Body of pancreas (tissue), 4 donors: ENCODE data around the gene KCNIP4. TPM values are rescaled to one million over a fixed set of nuclear protein-coding genes. Genes with fewer than 3 reads are reported as not detected.

Experiments
- ATAC-seq: fragments of 150-250 bp; one replicate; pipeline ENCODE4 v1.9.1; 2016
- DNase-seq, 4 donors: peaks; one replicate each; pipeline ENCODE4 v3.0.0-alpha.2; 2019
- H3K27ac ChIP-seq, 4 donors: fragments of 200-600 bp; sonication (generic); 1 replicate in 3 of 4; 2 replicates in 1 of 4; pipeline versions ENCODE4 v1.5.1 to v1.6.1; 2016 to 2019; ENCODE audit warnings: mild to moderate bottlenecking in 1 of 4, mixed read lengths in 1 of 4, moderate library complexity in 1 of 4
- H3K27me3 ChIP-seq, 2 donors: fragments of 200-600 bp; sonication (generic); one replicate each; pipeline ENCODE4 v1.6.0; 2016; ENCODE audit warnings: mild to moderate bottlenecking in 1 of 2
- H3K36me3 ChIP-seq, 2 donors: fragments of 200-600 bp; sonication (generic); replicated peaks in 1 of 2; 2 replicates each; pipeline ENCODE4 v1.5.1; 2016; ENCODE audit warnings: low read depth in 2 of 2; ENCODE audit not compliant: insufficient read depth in 1 of 2
- H3K4me1 ChIP-seq: fragments of 200-600 bp; sonication (generic); one replicate; pipeline ENCODE4 v1.6.0; 2016
- H3K4me3 ChIP-seq, 2 donors: fragments of 200-600 bp; sonication (generic); 1 replicate in 1 of 2; 2 replicates in 1 of 2; pipeline ENCODE4 v1.5.1; 2016 to 2019
- H3K9me3 ChIP-seq, 3 donors: fragments of 200-600 bp; sonication (generic); 1 replicate in 2 of 3; 2 replicates in 1 of 3; pipeline ENCODE4 v1.5.1; 2016
- POLR2A ChIP-seq, 3 donors: fragments of 450-650 bp; IDR thresholded peaks; one replicate each; pipeline ENCODE4 v1.6.1; 2016; ENCODE audit warnings: antibody characterized with exemption in 3 of 3, mild to moderate bottlenecking in 2 of 3
- WGBS, 2 donors: methylation state at CpG; one replicate each; pipeline ENCODE4 v1.1.5; 2017; 5-methylcytosine and 5-hydroxymethylcytosine counted together
- intact Hi-C: fragments of 100-400 bp; cut with DNase I; formaldehyde crosslinking; loops from one replicate; pipeline ENCODE4 v1.15.1; 2023
- total RNA-seq, 2 donors: library from RNA; depleted of rRNA; stranded (reverse); fragments of >200 nt; gene quantifications; one replicate each; pipeline ENCODE4 v1.1.0, GENCODE V29; 2016
- TF ChIP-seq, protein P1 (sequence below), 7 experiments: fragments of 450-650 bp in 4 of 7; fragments of 200-600 bp in 3 of 7; sonication (generic) in 3 of 7; IDR thresholded peaks; one replicate each; pipeline ENCODE4 v1.5.1; 2016 to 2019; ENCODE audit warnings: antibody characterized with exemption in 7 of 7

The KCNIP4 gene
- total RNA-seq, 2 donors from 2014 or later = not detected

DNA sequence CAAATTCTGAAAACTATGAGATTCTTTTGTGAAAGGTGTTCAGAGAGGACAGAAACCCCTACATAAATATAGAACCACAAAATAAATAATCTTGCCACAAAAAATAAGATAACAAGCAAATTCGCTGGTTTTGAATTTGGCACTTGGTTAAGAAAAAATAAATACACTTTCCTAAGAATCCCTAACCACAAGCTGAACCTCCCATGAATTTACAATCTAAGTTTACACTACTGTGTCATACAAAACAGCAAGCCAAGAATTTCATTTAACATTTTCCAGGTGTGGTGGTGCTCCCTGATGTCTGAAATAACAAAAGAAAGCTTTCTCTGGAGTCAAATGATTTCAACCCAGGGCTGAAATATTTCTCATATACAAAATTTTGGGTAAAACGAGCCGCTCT, 121.0 kb downstream of the KCNIP4 start:
- DNase-seq (no peak), ATAC-seq (no peak)
- H3K27ac ChIP-seq = no peak overlapping the region
- TF ChIP-seq, protein P1, sequence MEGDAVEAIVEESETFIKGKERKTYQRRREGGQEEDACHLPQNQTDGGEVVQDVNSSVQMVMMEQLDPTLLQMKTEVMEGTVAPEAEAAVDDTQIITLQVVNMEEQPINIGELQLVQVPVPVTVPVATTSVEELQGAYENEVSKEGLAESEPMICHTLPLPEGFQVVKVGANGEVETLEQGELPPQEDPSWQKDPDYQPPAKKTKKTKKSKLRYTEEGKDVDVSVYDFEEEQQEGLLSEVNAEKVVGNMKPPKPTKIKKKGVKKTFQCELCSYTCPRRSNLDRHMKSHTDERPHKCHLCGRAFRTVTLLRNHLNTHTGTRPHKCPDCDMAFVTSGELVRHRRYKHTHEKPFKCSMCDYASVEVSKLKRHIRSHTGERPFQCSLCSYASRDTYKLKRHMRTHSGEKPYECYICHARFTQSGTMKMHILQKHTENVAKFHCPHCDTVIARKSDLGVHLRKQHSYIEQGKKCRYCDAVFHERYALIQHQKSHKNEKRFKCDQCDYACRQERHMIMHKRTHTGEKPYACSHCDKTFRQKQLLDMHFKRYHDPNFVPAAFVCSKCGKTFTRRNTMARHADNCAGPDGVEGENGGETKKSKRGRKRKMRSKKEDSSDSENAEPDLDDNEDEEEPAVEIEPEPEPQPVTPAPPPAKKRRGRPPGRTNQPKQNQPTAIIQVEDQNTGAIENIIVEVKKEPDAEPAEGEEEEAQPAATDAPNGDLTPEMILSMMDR (IDR thresholded peaks at IDR 0.05) = no peak
- TF ChIP-seq POLR2A (IDR thresholded peaks at IDR 0.05) = no peak
- intact Hi-C loops = no loop called here
- no peaks in the 10 kb centered on the region for H3K4me1 ChIP-seq
- WGBS, 2 donors = 54 to 58% methylated on average over 3 of the region's 3 CpGs
- H3K36me3 ChIP-seq = no peaks in the 10 kb centered on the region
- H3K9me3 ChIP-seq = no peaks in the 10 kb centered on the region
- no peak overlapping the region for H3K4me3 ChIP-seq
- no peaks in the 10 kb centered on the region for H3K27me3 ChIP-seq

DNA sequence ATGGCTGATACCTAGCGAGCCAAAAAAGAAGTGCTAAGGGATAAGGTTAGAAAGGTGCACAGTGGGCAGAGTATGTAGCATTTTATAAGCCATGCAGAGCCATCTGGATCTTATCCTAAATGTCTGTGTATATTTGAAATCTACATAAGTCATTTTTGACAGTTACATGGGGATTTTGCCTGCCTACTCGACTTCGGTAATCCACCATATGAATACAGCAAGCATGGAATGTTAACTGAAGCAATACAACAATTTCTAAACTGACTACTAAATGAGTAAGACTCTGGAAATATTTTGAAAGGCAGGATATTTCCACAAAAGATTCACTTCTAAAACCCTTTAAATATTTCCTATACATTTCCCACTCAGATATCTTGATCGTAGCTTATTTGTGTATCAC, 122.5 kb downstream of the KCNIP4 start:
- 83 to 84% methylated on average over 4 of the region's 4 CpGs for WGBS, 2 donors

DNA sequence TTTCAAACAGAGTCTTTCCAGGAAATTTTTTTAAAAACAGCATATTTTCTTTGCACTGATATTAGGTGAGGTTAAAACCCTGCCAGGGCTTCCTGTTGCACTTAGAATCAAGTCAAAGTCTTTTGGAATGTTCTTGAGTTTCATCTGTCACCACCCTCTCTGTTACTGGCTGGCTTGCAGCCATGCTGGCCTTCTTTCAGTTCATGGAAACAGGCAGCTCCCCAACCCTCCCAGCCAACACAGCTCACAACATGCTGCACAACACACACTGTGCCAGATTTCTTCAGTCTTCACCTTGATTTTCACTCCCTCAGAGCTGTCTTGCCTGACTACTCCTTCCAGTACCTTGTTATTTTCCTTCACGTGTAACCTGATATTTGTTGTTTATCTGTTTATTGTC, 129.5 kb downstream of the KCNIP4 start:
- Histone ChIP-seq H3K27me3 (no peaks in the 10 kb centered on the region), H3K9me3 (peaks cover 0 to 9% (median 0%) of the 10 kb centered on the region in 3 donors), H3K4me1 (no peaks in the 10 kb centered on the region), H3K36me3 (no peaks in the 10 kb centered on the region), H3K4me3 (no peak overlapping the region), H3K27ac (no peak overlapping the region)
- WGBS, 2 donors = 27 to 39% methylated on average over 1 of the region's 1 CpG
- TF ChIP-seq POLR2A (IDR thresholded peaks at IDR 0.05) = no peak
- TF ChIP-seq, protein P1 (IDR thresholded peaks at IDR 0.05) = no peak
- intact Hi-C loops = no loop called here
- ATAC-seq = no peak
- DNase-seq = no peak

More for the DNA sequence above, 122.5 kb downstream of the KCNIP4 start:
- no peaks in the 10 kb centered on the region for H3K4me1 ChIP-seq
- no peak overlapping the region for H3K27ac ChIP-seq
- no peak for TF ChIP-seq POLR2A (IDR thresholded peaks at IDR 0.05)
- TF ChIP-seq, protein P1 (IDR thresholded peaks at IDR 0.05) = no peak
- H3K9me3 ChIP-seq = no peaks in the 10 kb centered on the region
- ATAC-seq = no peak
- no peaks in the 10 kb centered on the region for H3K27me3 ChIP-seq
- intact Hi-C loops = no loop called here
- H3K36me3 ChIP-seq = no peaks in the 10 kb centered on the region
- H3K4me3 ChIP-seq = no peak overlapping the region
- DNase-seq = no peak

DNA sequence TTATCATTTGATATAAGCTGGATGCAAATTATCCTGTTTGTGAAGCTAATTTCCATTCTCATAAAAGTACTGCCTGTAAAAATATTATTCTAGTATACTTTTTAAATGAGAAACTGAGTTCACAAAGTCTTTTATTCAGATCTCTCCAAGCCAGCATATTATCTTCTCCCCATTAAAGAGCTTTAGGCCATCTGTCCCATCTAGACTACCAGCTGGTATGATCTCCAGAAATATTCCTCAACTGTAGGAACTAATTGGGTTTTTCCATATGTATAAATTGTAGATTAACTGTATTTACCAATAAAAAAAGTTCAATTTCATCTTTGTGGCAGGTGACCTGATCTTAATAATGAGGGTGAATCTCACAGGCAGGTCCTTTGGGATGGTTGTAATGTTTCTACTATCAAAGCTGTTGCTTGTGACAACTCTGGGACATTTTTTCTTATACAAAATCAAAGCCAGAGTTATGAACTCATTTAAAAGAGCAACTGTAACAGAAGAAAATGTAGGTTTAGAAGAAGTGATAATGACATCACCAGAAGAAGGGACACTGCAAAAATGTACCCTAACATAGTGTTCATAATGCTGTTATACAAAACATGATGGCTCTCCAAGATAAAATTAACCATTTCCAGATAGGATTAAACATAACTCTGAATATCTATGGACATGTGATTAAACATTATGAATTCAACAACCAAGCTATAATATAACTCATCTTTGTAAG, 132.8 kb downstream of the KCNIP4 start:
- no peak for DNase-seq
- TF ChIP-seq POLR2A (IDR thresholded peaks at IDR 0.05) = no peak
- TF ChIP-seq, protein P1 (IDR thresholded peaks at IDR 0.05) = no peak
- H3K27me3 ChIP-seq = no peaks in the 10 kb centered on the region
- H3K9me3 ChIP-seq = peaks cover 0 to 9% (median 0%) of the 10 kb centered on the region in 3 donors
- no peaks in the 10 kb centered on the region for H3K4me1 ChIP-seq
- no peak overlapping the region for H3K27ac ChIP-seq
- no peak for ATAC-seq
- H3K4me3 ChIP-seq = no peak overlapping the region
- no peaks in the 10 kb centered on the region for H3K36me3 ChIP-seq
- intact Hi-C loops = no loop called here

DNA sequence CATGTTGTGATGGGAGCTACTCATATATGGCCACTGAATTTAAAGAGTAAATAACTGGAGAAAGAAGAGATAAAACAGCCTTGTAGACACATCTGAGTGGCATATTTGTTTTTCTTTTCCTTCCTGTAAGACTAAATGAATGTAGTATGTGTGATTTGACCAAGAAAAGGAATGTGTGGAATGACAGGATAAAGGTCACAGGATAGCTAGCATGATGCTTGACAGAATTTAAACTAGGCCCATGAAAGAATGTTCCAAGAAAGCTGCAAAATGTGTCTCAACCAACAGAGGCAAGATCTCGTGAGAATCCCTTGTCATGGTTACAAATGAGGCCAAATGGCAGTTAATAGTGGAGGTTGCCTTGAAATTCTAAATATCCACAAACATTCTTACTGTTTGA, 137.0 kb downstream of the KCNIP4 start:
- no peak for DNase-seq
- no peak overlapping the region for H3K4me3 ChIP-seq
- ATAC-seq = no peak
- H3K4me1 ChIP-seq = no peaks in the 10 kb centered on the region
- no peaks in the 10 kb centered on the region for H3K27me3 ChIP-seq
- H3K9me3 ChIP-seq = no peaks in the 10 kb centered on the region
- no peaks in the 10 kb centered on the region for H3K36me3 ChIP-seq
- TF ChIP-seq, protein P1 (IDR thresholded peaks at IDR 0.05) = no peak
- TF ChIP-seq POLR2A (IDR thresholded peaks at IDR 0.05) = no peak
- intact Hi-C loops = no loop called here
- H3K27ac ChIP-seq = no peak overlapping the region
- WGBS, 2 donors = 42 to 44% methylated on average over 1 of the region's 1 CpG
